GM10847 (cell line): Measurements from ENCODE around the gene DARS1.

ENCODE experiments used
- POLR2A ChIP-seq: IDR thresholded peaks from 2 replicates; pipeline ENCODE4 v1.6.1; 2011; ENCODE audit not compliant: insufficient read length; ENCODE audit errors: extremely low read depth

Gene DARS1

GRCh38 chr2:135963841-135964240 is 21.6 kb downstream of the DARS1 start:
- TF ChIP-seq POLR2A, result no peak

DNA sequence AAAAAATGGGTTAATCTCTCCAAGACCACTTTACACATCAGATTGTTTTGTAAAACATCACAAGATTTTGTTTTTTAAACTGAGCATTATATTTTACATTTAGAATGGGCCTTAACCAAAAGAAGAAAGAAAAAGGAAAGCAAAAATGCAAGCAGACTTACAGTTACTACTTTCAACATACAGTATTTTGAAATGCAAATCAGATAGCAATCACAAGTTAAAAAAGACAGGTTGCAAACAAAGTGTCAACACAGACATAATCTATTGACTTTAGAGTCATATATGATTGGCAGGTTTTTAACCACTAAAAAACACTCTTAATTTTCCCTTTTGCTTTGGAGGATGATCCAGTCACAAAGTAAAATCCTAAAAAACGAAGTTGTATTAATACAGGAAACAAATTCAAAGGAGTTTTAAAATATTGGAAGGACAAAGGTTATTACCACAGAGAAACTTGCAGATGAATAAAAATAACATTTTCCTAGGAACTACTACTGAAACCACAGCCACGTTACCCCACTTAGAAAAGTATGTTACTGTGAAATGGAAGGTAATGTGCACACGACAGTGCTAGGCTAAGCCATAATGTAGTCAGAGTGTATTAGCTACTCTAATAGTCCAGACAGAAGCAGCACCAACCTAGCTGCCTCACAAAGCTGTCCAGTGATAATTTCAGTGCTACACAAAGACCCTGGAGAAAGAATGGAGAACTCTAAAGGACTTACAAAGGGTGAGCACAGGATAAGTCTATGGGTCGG is 22.9 kb downstream of the DARS1 start:
- no peak for TF ChIP-seq POLR2A

GRCh38 chr2:135960656-135961551 is 24.5 kb downstream of the DARS1 start:
- TF ChIP-seq POLR2A, result no peak

DNA sequence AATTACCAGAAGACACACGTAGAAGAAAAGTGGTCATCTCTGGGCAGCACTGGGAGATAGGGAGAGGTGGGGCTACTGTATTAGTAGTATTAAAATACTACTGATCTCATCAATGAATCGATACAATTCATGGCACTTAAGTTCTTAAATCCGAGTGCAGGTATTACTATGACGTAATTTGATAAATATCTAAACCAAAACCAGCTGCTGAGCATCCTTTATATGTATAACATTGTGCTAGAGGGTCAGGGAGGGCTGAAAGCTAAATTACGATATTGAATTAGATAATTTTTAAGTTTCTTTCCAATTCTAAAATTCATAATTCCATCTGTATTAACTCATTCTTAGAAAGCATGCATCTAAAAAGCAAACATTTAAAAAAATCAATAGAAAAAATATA is 25.3 kb downstream of the DARS1 start:
- no peak for TF ChIP-seq POLR2A

- no peak for TF ChIP-seq POLR2A
Measured at GRCh38 chr2:135954020-135954601, 31.3 kb downstream of the DARS1 start.

- TF ChIP-seq POLR2A, result no peak
Measured at GRCh38 chr2:135952891-135953290, 32.5 kb downstream of the DARS1 start.

DNA sequence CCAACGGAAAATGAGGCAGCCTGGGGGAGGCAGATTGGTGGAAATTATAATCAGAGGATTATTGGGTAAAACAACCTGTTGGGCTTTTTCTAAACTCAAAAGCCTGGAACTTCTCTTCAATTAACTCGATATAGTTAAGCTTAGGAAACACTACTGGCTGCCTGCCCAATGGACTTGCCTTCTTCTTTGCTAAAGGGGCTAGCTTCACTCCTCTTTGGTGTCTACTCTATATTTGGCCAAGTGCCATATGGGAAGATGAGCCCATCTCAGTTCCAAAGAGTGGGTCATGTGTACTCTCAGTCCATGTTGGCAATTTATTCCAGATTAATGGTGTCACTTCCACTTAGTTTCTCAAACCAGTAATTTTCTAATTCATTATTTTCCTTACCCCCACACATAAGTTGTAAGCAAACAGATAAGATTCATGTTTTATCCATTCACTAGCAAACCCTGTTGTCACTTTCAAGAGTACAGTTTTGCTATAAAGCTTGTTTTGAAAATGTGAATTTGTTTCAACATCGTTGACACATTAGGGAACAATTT is 34.3 kb downstream of the DARS1 start:
- no peak for TF ChIP-seq POLR2A

DNA sequence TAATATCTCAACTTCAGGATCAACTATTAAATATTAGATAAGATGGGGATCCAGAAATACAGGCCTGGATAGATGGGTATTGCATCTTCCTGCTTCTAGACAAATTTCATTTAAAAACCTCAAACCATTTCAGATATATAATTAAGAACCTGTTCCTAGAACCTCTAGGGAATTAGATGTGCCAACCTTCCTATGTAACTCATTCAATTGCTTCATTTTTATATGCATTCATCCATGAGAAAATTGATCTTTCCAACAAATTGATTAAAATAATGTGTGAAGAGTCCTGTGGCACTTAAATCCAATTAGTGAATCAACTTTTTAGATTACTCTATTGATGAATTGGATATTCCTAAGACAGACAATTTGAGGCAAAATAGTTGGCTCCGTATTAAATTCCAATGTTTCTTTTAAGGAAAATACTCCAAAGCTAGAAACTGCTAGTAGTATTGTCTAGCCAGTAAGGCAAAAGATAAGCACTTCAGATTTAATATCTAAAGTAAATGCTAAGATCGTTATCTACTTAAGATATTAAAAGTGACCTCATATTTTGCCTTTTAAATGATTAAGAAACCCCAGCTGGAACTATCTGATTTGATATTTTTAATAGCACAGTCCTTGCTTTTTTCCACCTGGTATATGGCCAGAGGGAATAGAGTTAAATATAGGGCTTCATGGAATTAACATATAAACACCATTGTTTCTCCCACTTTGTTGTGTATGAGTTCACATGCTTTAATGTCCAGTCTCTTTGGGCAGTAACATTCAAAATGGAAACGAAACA is 35.8 kb downstream of the DARS1 start:
- no peak for TF ChIP-seq POLR2A

GRCh38 chr2:135948642-135949355 is 36.6 kb downstream of the DARS1 start:
- no peak for TF ChIP-seq POLR2A

DNA sequence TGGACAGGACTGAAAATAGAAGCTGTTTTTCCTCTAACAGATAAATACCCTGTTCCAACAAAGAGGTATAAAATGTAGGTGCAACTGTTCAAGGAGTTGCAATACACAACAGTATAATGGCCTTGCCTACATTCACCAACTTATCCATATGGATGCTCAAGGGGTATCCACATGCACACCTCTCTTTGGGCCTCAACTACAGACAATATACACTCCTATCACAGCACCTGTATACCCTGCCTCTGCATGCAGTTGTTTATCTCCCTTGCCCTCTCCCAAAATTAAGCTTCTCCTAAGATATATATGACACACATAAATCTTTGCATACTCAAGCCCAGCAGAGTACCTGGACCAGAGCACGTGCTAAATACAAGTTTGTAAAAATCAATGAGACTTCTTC is 37.3 kb downstream of the DARS1 start:
- no peak for TF ChIP-seq POLR2A

GRCh38 chr2:135947483-135947882 is 37.9 kb downstream of the DARS1 start:
- no peak for TF ChIP-seq POLR2A

DNA sequence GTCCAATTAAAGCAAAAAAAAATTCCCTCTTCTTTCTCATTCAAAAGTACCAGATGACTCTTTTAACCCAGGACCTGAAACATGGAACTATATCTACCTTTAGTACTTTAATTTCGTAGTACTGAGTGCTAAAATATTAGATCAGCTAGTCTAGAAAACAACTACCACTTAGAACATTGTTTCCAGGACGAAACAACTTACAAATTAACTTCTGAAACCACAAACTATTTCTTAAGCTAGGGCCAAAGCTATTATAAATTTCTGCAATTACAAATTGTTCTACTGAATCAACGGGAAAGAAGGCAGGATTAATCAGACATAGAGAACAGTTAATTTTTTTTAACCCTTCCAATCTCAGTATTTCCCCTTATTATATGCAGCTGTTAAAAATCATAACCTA is 39.9 kb downstream of the DARS1 start:
- TF ChIP-seq POLR2A, result no peak

DNA sequence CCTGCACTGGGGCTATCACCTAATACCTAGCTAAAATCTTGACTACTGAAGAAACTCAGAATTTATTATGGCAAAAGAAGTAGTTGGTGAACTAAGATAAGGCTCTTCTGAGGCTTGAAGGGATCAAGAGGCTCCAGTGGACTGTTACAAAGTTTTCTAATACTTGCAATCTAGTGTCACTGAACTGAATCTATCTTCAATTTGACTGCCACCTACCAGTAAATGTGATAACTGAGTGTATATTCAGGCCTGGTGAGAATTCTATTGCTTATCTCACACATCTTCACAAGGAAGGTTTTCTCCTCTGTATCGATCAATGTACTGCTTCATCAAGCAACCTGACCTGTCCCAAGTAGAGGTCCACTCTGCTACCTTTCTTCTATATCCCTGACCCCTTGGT is 40.8 kb downstream of the DARS1 start:
- no peak for TF ChIP-seq POLR2A
